Tibial nerve (tissue), 4 donors: Measurements from ENCODE around the gene SYP.

Experiments
- CTCF ChIP-seq, 5 experiments: fragments of 200-600 bp in 3 of 5; fragments of 450-650 bp in 2 of 5; sonication (generic) in 3 of 5; IDR thresholded peaks; one replicate each; pipeline ENCODE4 v1.5.1; 2016 to 2019; ENCODE audit warnings: antibody characterized with exemption in 5 of 5, mild to moderate bottlenecking in 3 of 5, moderate library complexity in 2 of 5
- EP300 ChIP-seq, 2 donors: sonication (generic); formaldehyde crosslinking; IDR thresholded peaks; one replicate each; pipeline ENCODE4 v1.6.1; 2017; ENCODE audit warnings: antibody characterized with exemption in 2 of 2, mild to moderate bottlenecking in 1 of 2
- POLR2A ChIP-seq, 2 donors: fragments of 450-650 bp; IDR thresholded peaks; one replicate each; pipeline ENCODE4 v1.6.1; 2017; ENCODE audit warnings: antibody characterized with exemption in 2 of 2, mild to moderate bottlenecking in 2 of 2, moderate library complexity in 2 of 2

GRCh38 chrX:49212209-49212608, 12.2 kb upstream of the SYP start:
- TF ChIP-seq POLR2A (IDR thresholded peaks at IDR 0.05) (no peak), CTCF (IDR thresholded peaks at IDR 0.05) (no peak), EP300 (IDR thresholded peaks at IDR 0.05) (no peak)
